Measurements from ENCODE around the gene MRGPRE.

The MRGPRE gene

DNA sequence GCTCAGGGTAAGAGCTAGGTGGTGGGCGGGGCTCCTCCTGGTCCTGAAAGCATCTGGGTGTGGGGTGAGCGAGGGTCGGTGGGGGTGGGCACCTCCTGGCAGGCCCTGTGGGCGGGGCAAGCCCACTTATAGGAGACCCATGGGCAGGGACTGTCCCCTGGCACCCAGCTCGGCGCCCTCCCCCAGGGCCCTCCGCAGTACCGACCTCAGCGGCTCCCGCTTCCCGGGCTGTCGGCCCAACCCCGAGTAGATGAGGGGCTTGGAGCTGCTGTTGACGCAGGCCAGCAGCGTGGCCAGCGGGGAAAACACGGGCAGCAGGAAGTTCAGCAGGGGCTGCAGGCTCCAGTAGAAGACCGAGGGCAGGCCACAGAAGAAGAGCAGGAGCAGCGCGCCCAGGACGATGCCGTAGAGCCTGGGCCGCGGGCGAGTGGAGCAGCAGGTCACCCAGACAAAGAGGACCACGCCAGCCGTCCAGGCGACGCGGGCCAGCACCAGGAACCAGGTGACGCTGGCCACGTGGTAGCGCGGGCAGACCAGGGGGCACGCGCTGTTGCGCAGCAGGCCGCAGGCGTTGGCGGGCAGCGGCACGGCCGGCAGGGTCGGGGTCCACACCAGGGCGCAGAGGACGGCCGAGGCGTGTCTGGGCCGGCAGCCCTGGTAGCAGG lies 14.3 kb downstream of the MRGPRE start:
- no peak for DNase-seq

DNA sequence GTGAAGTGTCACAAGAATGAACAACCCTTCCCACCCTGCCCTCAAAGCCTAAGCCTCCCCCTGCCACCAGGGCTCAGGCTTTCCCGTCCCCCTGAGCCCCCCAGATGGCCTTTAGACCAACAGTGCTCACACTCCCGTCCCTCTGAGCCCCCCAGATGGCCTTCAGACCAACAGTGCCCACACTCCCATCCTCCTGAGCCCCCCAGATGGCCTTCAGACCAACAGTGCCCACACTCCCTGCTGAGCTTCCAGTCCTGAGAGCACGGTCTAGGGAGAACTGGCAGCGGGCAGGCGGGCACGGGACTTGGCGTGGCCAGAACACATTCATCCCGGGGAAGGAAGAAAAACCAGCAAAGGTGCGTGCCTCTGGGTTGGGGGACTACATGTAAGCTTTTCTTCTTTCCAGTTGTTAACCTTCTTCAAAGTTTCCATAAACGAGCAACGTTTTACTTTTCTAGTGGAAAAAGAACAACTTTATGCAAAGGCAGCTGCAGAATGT lies 16.1 kb downstream of the MRGPRE start:
- in situ Hi-C loops (cut with HindIII; ENCODE audit: low pct_ligation_motif_present, low pct_unique_long_range_greater_than_20kb, low sequenced_read_pairs), result no loop called here
- DNase-seq, result no peak

More for the DNA sequence above, 14.3 kb downstream of the MRGPRE start:
- in situ Hi-C loops (cut with HindIII; ENCODE audit: low pct_ligation_motif_present, low pct_unique_long_range_greater_than_20kb, low sequenced_read_pairs), result no loop called here

DNA sequence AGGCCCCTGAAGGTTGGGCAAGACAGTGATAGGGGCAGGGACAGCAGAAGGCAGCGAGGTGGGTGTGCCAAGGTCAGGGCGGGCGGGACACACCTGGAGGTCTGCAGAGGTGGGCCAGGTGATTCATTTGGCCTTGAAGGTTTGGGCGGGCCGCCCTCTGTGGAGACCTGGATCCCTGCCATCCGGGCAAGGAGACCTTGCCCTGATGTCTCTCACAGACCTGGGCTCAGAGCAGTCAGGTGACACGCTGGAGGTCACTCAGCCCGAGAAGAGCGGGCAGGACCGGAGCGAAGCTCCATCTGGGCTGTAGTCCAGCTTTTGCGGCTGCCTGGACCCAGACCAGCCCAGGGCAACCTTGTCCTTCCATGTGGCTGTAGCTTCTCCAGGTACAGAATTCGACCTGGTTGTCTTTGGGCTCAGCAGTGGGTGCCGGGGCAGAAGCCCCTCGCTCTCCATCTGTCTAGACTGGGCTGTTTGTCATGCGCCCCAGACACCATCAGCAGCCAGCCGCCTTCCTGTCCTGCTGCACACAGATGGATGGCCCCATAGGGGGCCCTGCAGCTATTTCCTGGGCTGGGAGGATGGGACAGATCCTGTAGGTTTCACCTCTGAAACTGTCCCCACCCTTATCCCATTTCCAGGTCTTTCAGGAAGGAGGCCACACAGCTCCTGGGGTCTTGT lies 16.7 kb downstream of the MRGPRE start:
- DNase-seq, result no peak
- in situ Hi-C loops (cut with HindIII; ENCODE audit: low pct_ligation_motif_present, low pct_unique_long_range_greater_than_20kb, low sequenced_read_pairs), result no loop called here

DNA sequence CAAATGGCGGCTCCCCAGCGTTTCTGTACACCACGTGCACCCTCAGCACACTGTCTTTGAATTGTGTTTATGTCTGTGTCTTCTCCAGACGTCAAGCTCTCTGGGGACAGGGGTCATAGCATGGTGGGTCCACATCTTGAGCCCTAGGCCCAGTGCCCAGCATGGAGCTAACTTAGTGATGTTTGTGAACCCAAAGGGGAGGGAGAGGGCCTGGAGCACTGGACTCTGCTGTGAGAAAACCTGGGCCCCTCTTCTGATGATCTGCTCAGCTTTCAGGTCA lies 17.9 kb downstream of the MRGPRE start:
- no peak for DNase-seq
- in situ Hi-C loops (cut with HindIII; ENCODE audit: low pct_ligation_motif_present, low pct_unique_long_range_greater_than_20kb, low sequenced_read_pairs), result no loop called here

DNA sequence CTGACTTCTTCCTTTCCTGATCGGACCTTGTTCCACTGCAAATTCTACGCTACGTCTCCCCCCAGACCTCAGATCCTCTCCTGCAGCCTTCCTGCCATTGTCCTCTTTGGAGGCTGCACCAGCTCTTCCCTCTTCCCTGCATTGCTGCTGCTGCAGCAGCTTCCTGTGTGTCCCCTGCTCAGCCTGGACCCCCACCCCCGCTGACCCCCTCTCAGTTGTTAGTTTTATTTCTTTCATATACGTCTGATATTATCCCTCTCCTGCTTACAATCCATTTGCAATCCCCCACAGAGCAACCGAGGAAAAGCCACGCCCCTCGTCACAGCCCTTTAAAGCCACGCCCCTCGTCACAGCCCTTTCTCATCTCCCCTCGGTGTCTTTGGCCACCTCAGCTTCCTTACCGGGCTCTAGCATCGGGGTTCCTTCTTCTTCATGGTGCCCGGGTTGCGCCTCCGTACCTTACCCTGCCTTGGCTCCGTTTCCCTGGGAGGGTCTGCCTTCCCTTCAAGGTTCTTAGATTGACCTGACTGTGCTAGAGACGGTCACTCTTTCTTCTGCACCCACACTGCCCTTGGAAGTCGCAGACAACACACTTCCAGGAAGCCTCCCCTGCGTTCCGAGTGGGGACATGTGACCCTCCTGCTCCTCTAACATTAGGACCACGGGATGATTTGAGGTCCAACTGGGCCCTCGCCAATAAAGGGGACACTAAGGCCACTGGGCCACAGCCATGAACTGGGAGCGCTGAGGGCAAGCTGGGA lies 18.4 kb downstream of the MRGPRE start:
- no peak for DNase-seq
- in situ Hi-C loops (cut with HindIII; ENCODE audit: low pct_ligation_motif_present, low pct_unique_long_range_greater_than_20kb, low sequenced_read_pairs), result no loop called here

DNA sequence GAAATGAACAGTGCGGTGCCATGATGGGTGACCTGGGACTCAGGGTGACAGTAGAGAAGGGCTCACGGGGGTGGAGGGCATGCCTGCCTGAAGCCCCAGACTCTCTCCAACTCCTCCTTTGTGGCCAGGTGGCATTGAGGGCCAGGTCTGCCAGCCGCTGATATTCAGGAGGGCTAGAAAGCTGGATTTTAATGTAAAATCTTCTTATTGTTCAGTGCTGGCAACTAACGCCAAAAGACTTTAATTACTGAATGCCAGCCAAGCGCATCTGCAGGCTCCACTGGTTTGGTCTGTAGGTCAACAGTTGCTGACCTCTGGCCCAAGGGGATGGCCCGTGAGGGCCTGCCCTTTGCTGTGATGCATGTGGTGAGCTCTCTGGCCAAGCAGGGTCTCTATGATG lies 23.9 kb downstream of the MRGPRE start:
- in situ Hi-C loops (cut with HindIII; ENCODE audit: low pct_ligation_motif_present, low pct_unique_long_range_greater_than_20kb, low sequenced_read_pairs), result no loop called here
- DNase-seq, result no peak

DNA sequence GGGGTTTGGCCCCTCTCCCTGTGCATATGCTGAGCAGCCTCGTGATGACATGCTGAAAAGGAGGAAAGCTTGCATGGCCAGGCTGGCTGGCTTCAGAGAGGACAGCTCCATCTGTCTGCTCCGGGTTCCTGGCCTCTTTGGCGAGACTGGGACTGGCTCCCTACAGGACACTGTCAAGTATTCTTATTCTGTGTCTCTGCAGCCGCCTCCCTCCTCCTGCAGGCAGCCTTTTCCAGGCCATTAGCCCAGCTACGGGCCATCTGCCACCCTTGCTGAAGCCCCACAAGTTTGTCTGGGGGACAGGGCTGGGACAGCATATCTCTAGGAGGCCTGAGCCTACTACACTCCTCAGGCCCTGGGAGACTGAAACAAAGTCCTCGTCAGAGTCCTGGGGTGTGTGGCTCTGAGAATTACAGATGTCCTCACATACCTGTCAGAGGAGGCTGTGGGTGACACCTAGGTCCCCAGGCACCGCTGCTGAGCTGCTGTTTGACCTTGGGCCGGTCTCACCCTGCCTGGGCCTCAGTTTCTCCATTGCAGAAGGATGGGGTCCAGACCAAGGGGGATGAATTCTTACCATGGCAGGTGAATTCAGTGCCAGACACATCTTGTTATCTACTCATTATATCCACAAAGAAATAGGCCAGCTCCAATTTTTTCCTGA lies 24.6 kb downstream of the MRGPRE start:
- DNase-seq, result no peak
- in situ Hi-C loops (cut with HindIII; ENCODE audit: low pct_ligation_motif_present, low pct_unique_long_range_greater_than_20kb, low sequenced_read_pairs), result no loop called here

DNA sequence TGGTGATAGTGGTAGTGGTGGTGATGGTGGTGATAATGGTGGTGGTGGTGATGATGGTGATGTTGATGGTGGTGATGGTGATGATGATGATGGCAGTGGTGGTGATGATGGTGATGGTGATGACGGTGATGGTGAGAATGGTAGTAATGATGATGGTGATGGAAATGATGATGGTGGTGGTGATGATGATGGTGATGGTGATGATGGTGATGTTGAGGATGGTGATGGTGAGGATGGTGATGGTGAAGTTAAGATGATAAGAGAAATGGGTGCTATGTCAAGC lies 25.4 kb downstream of the MRGPRE start:
- DNase-seq, result no peak
- in situ Hi-C loops (cut with HindIII; ENCODE audit: low pct_ligation_motif_present, low pct_unique_long_range_greater_than_20kb, low sequenced_read_pairs), result no loop called here

DNA sequence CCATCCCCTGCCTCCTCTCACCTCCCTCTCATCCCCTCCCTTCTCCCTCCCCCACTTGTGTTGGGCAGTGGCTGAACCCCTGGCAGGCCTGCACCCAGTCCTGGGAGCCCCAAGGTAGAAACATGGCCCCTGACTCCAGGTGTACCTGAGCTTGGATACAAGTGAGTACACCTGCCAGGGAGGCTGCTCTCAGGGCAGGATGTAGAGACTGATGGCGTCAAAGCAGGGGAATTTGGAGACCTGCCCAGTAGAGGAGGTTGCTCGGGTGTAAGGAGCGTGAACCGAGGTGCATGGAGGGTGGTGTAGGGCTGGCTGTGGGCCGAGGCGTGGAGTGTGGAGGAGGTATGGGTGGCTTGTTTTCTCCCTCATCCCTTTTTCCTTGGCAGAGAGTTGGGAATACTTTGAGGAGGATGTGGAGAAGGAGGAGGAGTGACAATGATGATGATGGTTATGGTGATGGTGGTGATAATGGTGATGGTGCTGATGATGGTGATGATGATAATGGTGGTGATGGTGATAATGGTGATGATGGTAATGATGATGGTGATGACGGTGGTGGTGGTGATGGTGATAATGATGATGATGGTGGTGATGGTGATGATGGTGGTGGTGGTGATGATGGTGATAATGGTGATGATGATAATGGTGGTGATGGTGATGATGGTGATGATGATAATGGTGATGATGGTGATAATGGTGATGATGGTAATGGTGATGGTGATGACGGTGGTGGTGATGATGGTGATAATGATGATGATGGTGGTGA lies 25.9 kb downstream of the MRGPRE start:
- in situ Hi-C loops (cut with HindIII; ENCODE audit: low pct_ligation_motif_present, low pct_unique_long_range_greater_than_20kb, low sequenced_read_pairs), result no loop called here

DNA sequence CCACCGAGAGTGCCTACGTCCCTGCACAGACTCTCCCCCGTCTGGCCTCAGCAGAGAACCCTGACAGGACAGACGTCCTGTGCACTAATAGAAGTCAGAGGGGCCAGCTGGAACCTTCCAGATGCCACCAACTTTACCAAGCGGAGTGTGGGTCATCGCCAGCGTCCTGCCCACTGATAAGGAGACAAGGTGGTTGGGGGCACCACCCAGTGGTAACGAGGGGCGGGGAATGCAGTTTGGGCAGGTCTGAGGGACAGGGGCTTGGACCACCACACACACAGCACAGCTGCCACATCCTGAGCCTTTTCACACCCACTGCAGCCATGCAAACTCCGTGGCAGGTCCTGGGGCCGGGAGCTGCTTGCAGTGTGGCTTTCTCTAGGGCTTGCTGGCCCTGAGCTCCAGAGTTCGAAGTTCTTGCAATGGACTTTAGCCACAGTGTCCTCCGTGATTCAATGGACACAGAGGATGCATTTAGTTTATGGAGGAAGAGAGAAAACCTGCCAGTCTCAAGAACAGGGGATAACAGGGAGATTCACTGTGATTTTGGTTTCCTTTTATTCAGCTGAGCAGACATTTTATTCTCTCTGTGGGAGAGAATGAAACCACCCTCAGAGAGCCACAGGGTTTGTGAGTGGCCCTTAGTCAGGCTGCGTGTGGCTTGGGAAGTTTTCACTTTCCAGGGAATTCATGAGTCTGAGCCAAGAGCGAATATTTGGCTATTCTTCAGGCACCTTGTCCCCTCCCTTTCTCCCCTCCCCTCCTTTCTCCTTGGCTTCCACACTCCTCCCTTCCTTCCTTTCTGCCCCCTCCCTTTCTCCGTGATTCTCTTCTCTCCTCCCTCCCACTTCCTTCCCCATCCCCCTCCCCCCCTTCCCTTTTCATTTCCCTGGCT lies 26.7 kb downstream of the MRGPRE start:
- in situ Hi-C loops (cut with HindIII; ENCODE audit: low pct_ligation_motif_present, low pct_unique_long_range_greater_than_20kb, low sequenced_read_pairs), result no loop called here
- DNase-seq, result no peak

More for the DNA sequence above, 25.9 kb downstream of the MRGPRE start:
- DNase-seq, result no peak

DNA sequence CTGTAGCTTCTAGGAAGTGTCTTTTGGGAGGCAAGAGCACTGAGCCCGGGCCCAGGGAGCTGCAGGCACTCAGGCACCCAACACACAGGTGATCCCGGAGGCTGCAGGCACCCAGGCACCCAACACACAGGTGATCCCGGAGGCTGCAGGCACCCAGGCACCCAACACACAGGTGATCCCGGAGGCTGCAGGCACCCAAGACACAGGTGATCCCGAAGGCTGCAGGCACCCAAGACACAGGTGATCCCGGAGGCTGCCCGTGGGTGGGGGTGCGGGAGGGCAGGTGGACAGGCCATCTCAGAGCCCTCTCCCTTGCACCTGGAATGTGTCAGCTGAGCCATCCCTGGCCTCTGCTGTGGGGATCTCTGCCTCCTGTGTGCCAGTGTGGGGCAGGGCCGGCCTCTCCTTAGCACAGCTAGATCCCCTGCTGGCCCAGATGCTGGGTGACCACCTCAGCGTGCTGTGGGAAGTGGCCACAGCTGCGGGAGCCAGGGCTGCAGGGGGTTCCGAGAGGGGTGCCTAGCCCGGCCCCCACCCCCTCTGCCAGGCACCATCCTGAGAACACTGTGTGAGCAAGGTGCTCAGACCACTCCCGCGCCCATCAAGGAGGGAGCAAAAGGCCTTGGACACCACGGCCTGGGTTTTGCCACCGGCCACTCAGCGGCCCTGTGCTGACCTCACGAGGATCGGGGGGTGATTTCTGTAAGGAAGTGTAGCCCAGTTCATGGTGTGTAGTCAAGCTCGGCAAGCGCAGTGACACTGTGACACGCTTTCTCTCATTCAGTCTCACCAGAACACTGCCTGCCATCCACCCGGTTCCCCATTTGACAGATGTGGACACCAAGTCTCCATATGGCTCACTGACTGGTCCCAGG lies 27.8 kb downstream of the MRGPRE start:
- no peak for DNase-seq
- in situ Hi-C loops (cut with HindIII; ENCODE audit: low pct_ligation_motif_present, low pct_unique_long_range_greater_than_20kb, low sequenced_read_pairs), result no loop called here

DNA sequence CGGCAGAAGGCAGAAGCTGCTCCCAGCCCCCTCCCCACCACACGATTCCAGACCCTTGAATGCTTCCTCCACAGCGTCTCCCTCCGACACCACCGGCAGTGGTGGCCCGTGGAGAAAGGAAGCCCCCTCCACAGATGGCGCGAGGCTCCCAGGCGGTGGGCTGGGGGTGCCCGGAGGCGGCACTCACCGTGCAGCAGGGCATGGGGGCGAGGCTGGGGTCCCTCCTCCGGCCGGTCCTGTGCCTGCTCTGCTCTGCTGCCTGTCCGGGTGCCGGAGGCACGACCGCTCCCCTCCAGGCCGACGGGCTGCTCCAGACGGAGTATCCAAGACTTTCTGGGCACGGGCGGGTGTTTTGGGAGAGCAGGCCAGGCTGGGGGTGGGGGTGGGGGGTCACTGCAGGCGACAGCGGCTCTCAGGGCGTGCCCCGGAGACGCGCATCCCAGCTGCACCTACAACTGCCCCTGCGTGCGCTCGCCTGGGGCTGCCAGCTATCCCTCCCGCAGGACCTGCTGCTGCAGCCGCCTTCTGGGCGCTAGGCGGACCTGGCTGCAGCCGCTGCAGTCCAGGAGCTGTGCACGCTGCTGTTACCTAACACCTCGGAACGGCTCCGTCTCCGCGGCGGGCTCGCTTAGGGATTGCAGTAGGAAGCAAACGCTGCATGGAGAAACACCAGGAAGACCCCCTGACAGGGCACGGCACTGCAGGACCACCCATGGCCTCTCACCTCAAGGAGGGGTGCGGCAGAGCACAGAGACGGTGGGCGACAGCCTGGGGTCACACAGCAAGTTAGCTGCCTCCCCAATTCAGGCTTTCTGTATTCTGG lies 28.8 kb downstream of the MRGPRE start:
- in situ Hi-C loops (cut with HindIII; ENCODE audit: low pct_ligation_motif_present, low pct_unique_long_range_greater_than_20kb, low sequenced_read_pairs), result no loop called here
- no peak for DNase-seq

DNA sequence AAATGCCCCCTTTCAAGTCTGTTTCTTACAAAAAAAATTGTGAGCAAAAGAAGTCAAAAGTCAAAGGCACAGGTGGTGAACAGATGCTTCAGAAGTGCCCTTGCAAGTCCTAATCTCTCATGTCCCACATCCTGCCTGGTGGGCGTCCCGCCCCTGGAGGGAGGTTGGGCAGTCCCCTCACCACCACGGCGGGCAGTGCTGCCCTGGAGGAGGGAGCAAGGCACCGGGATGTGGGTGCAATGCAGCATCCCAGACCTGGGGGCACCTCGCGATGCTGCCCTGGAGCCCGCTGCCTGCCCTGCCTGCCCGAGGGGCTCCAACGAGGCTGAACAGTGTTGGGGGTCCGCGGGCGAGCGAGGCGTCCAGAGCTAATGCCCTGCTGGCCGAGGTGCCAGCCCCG lies 29.5 kb downstream of the MRGPRE start:
- in situ Hi-C loops (cut with HindIII; ENCODE audit: low pct_ligation_motif_present, low pct_unique_long_range_greater_than_20kb, low sequenced_read_pairs), result no loop called here
- no peak for DNase-seq

DNA sequence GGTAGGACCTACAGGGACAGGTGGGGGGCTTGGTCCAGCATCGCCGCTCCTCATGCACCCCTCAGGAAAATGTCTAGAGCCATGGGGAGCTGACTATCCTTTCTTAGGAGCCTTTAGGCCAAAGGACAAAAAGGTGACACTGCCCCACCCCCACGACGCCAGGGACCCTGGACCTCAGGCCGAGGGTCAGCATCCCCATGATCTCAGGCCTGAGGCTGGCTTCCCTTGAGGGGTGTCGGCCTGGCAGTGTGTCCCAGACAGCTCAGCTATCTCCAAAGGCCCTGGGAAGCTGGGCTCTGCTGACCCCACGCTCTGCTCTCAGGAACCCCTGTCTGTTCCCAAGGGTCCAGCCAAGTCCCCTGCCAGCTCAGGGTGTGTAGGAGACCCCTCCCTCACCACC lies 29.9 kb downstream of the MRGPRE start:
- in situ Hi-C loops (cut with HindIII; ENCODE audit: low pct_ligation_motif_present, low pct_unique_long_range_greater_than_20kb, low sequenced_read_pairs), result no loop called here

DNA sequence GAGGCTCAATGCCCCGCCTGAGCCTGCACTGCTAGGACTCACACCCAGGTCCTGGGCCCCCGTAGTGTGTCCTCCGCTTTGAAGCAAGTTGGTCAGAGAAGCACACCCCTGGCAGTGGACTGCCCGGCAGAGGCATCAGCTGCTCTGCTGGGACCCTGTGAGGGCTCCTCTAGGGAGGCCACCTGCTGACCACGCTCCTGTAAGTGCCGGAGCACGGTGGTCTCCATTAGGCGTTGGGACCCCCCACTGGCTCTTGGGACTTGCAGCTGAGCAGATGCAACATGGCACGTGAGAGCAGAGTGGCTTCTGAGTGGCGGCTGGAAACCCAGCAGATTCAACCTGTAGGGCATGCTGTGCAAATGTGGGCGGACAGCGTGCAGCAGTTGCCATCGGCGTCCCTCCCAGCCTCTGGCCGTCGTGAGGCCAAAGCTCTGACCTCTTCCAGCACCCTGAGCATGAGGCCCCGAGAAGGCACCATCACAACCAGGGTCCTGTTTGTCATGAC lies 30.5 kb downstream of the MRGPRE start:
- in situ Hi-C loops (cut with HindIII; ENCODE audit: low pct_ligation_motif_present, low pct_unique_long_range_greater_than_20kb, low sequenced_read_pairs), result no loop called here
- DNase-seq, result no peak

More for the DNA sequence above, 29.9 kb downstream of the MRGPRE start:
- no peak for DNase-seq

DNA sequence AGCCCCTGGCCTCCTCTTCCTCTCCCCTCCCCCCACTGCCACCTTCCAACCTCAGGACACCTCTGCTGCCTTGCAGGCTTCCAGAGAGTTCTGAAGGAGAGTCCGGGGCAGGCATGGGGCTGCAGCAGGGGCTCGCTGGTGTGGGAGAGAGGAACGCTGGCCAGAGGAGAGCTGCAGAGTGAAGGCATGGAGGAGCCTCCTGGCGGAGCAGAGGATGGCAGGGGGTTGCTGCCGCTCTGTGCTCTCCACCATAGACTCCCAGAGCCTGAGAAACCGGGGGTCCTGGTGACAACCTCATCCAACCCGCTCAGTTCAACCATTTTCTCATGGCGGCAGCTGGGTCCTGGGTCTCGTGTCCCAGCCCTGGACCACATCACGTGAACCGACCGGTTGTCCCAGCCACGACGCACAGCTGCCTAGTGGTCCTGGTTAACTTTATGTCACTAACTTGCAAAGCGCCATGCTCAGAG lies 31.1 kb downstream of the MRGPRE start:
- in situ Hi-C loops (cut with HindIII; ENCODE audit: low pct_ligation_motif_present, low pct_unique_long_range_greater_than_20kb, low sequenced_read_pairs), result no loop called here
- no peak for DNase-seq
